Kidney (tissue), 14 donors: ENCODE data around the gene NIN. TPM values are rescaled to one million over a fixed set of nuclear protein-coding genes. Genes with fewer than 3 reads are reported as not detected.

Experiments
- DNase-seq, 5 donors: peaks; one replicate each; pipeline ENCODE4 v3.0.0-alpha.2; 2013 to 2020
- FAIRE-seq: peaks from 2 replicates; lab custom pipeline; 2012; peaks lifted over from hg19 to GRCh38; lab: Jason Lieb, UNC
- H3K27ac ChIP-seq, 2 donors: one replicate each; pipeline ENCODE4 v1.7.0; 2013; ENCODE audit warnings: low read depth in 2 of 2, low read length in 2 of 2, inconsistent platforms in 1 of 2
- H3K27me3 ChIP-seq: one replicate; pipeline ENCODE4 v1.7.1; 2013; ENCODE audit warnings: low read length, inconsistent platforms; ENCODE audit not compliant: control insufficient read depth, insufficient read depth
- H3K36me3 ChIP-seq, 3 donors: one replicate each; pipeline versions ENCODE4 v1.7.0 to v1.7.1; 2013; ENCODE audit warnings: low read length in 3 of 3, control low read depth in 1 of 3, inconsistent platforms in 1 of 3; ENCODE audit not compliant: insufficient read depth in 3 of 3, control insufficient read depth in 2 of 3
- H3K4me1 ChIP-seq, 3 donors: one replicate each; pipeline versions ENCODE4 v1.7.0 to v1.7.1; 2013; ENCODE audit warnings: low read length in 3 of 3, inconsistent platforms in 1 of 3, low read depth in 1 of 3; ENCODE audit not compliant: control insufficient read depth in 2 of 3, insufficient read depth in 2 of 3
- H3K4me3 ChIP-seq, 3 donors: one replicate each; pipeline versions ENCODE4 v1.7.0 to v1.8.1; 2013; ENCODE audit warnings: low read length in 3 of 3, control low read depth in 1 of 3, inconsistent platforms in 1 of 3
- H3K9ac ChIP-seq, 3 donors: one replicate each; pipeline versions ENCODE4 v1.7.0 to v1.7.1; 2013; ENCODE audit warnings: low read length in 3 of 3, control low read depth in 1 of 3, inconsistent platforms in 1 of 3
- H3K9me3 ChIP-seq, 3 donors: one replicate each; pipeline versions ENCODE4 v1.7.0 to v1.7.1; 2013; ENCODE audit warnings: low read length in 3 of 3, control low read depth in 1 of 3, inconsistent platforms in 1 of 3; ENCODE audit not compliant: control insufficient read depth in 2 of 3, insufficient read depth in 1 of 3
- CTCF ChIP-seq: IDR thresholded peaks from 3 replicates; pipeline ENCODE4 v1.5.1; 2012; ENCODE audit warnings: mild to moderate bottlenecking, moderate library complexity, borderline replicate concordance; ENCODE audit not compliant: insufficient read depth; ENCODE audit errors: extremely low read depth
- intact Hi-C: fragments of 100-400 bp; cut with DNase I; formaldehyde crosslinking; loops from one replicate; pipeline ENCODE4 v1.11.1; 2022
- polyA plus RNA-seq: library from polyadenylated mRNA; stranded (reverse); fragments of 350-450 nt; fragmentation: Illumina TruSeq; extraction: RNeasy Lipid Tissue Mini Kit (QIAGEN cat#74804); gene quantifications from one replicate; pipeline ENCODE4 v1.2.3, GENCODE V29; 2014; ENCODE audit warnings: low read depth, low replicate concordance; ENCODE audit not compliant: insufficient read depth
- total RNA-seq: library from RNA; stranded (reverse); fragmentation: NEBNext Ultra II Directional; extraction: Animal tissue kit (Norgen Biotek cat#: 25700); gene quantifications from one replicate; pipeline ENCODE4 v1.2.1, GENCODE V29; 2021
- donor health status: control.
- donor health status: control.
- donor health status: control.
- donor health status: control.
- donor health status: control.
- donor health status: DM: yes; HTN: yes; CAD: no.
- donor health status: Normal renal cell carcinoma (clear cell type).

NIN gene
- total and polyA plus RNA-seq, 2 donors from 2014 or later, result 3.6 to 40.0 TPM

GRCh38 chr14:50826681-50827080, 4.3 kb downstream of the NIN start:
- FAIRE-seq, result no peak
- intact Hi-C loops, result no loop called here
- no peaks in the 10 kb centered on the region for H3K9me3 ChIP-seq

GRCh38 chr14:50825307-50825706, 5.7 kb downstream of the NIN start:
- Histone ChIP-seq H3K9ac (no peak overlapping the region), H3K36me3 (no peaks in the 10 kb centered on the region), H3K27me3 (no peaks in the 10 kb centered on the region), H3K4me1 (peaks cover 0 to 6% (median 3%) of the 10 kb centered on the region in 3 donors), H3K27ac (no peak overlapping the region), H3K4me3 (no peak overlapping the region), H3K9me3 (no peaks in the 10 kb centered on the region)
- no peak for TF ChIP-seq CTCF
- DNase-seq (no peak), FAIRE-seq (no peak)
- intact Hi-C loops, result no loop called here

More at GRCh38 chr14:50826681-50827080, 4.3 kb downstream of the NIN start:
- H3K4me3 ChIP-seq, result no peak overlapping the region
- DNase-seq, result no peak
- H3K9ac ChIP-seq, result no peak overlapping the region
- no peaks in the 10 kb centered on the region for H3K36me3 ChIP-seq
- no peak overlapping the region for H3K27ac ChIP-seq
- TF ChIP-seq CTCF, result no peak
- H3K4me1 ChIP-seq, result peaks cover 0 to 6% (median 4%) of the 10 kb centered on the region in 3 donors
- no peaks in the 10 kb centered on the region for H3K27me3 ChIP-seq

- Histone ChIP-seq H3K9ac (no peak overlapping the region), H3K27ac (no peak overlapping the region), H3K36me3 (no peaks in the 10 kb centered on the region), H3K27me3 (no peaks in the 10 kb centered on the region), H3K9me3 (no peaks in the 10 kb centered on the region), H3K4me1 (peaks cover 0 to 6% (median 0%) of the 10 kb centered on the region in 3 donors), H3K4me3 (no peak overlapping the region)
- FAIRE-seq, result no peak
- intact Hi-C loops, result no loop called here
- TF ChIP-seq CTCF, result no peak
- peak in 2 of 5 donors; percentile 15 to 36 for DNase-seq
Observed at GRCh38 chr14:50823762-50824636, 7.0 kb downstream of the NIN start.
